Gastrocnemius medialis (tissue), 4 donors: ENCODE results near the gene REG1A. TPM values are rescaled to one million over a fixed set of nuclear protein-coding genes. Genes with fewer than 3 reads are reported as not detected.

ENCODE experiments used
- ATAC-seq, 2 donors: fragments of 150-250 bp; one replicate each; pipeline ENCODE4 v1.9.1; 2016
- DNase-seq, 2 donors: peaks; one replicate each; pipeline ENCODE4 v3.0.0-alpha.2; 2019
- H3K27ac ChIP-seq, 4 donors: fragments of 200-600 bp; sonication (generic); 1 replicate in 1 of 4; 2 replicates in 3 of 4; pipeline ENCODE4 v1.5.1; 2016 to 2018; ENCODE audit warnings: mild to moderate bottlenecking in 2 of 4, moderate library complexity in 1 of 4
- H3K27me3 ChIP-seq, 3 donors: fragments of 200-600 bp; sonication (generic) in 2 of 3; 1 replicate in 1 of 3; 2 replicates in 2 of 3; pipeline versions ENCODE4 v1.5.1 to v1.6.0; 2016 to 2019; ENCODE audit warnings: mild to moderate bottlenecking in 1 of 3, moderate library complexity in 1 of 3
- H3K36me3 ChIP-seq, 2 donors: fragments of 200-600 bp; sonication (generic) in 1 of 2; one replicate each; pipeline ENCODE4 v1.5.1; 2017 to 2018
- H3K4me1 ChIP-seq, 2 donors: fragments of 200-600 bp; sonication (generic) in 1 of 2; one replicate each; pipeline ENCODE4 v1.5.1; 2016 to 2017; ENCODE audit warnings: mild to moderate bottlenecking in 2 of 2
- H3K4me3 ChIP-seq, 4 donors: fragments of 200-600 bp; sonication (generic) in 3 of 4; 1 replicate in 1 of 4; 2 replicates in 3 of 4; pipeline ENCODE4 v1.5.1; 2016 to 2019; ENCODE audit warnings: mild to moderate bottlenecking in 2 of 4
- H3K9me3 ChIP-seq, 3 donors: fragments of 200-600 bp; sonication (generic) in 2 of 3; 1 replicate in 1 of 3; 2 replicates in 2 of 3; pipeline ENCODE4 v1.5.1; 2016 to 2019
- POLR2A ChIP-seq, 2 donors: fragments of 450-650 bp; IDR thresholded peaks; one replicate each; pipeline ENCODE4 v1.6.1; 2017; ENCODE audit warnings: antibody characterized with exemption in 2 of 2, mild to moderate bottlenecking in 2 of 2, moderate library complexity in 2 of 2
- in situ Hi-C, 4 donors: fragments of 200-750 bp; cut with MboI; loops; one replicate each; pipeline versions ENCODE4 v1.15.0 to v1.8.0; 2017; ENCODE audit warnings: low sequenced_read_pairs in 4 of 4
- intact Hi-C: fragments of 100-400 bp; cut with DNase I; formaldehyde crosslinking; loops from one replicate; pipeline ENCODE4 v1.15.1; 2023; ENCODE audit warnings: low total_unique reads
- total RNA-seq, 4 donors: library from RNA; depleted of rRNA; stranded (reverse); fragments of >200 nt; gene quantifications; one replicate each; pipeline versions ENCODE4 v1.1.0 to v1.2.3, GENCODE V29; 2016
- TF ChIP-seq, protein P1 (sequence below), 5 experiments: fragments of 450-650 bp in 3 of 5; fragments of 200-600 bp in 2 of 5; sonication (generic) in 2 of 5; IDR thresholded peaks in 4 of 5; conservative IDR thresholded peaks in 1 of 5; 1 replicate in 4 of 5; 2 replicates in 1 of 5; pipeline ENCODE4 v1.5.1; 2016 to 2019; ENCODE audit warnings: antibody characterized with exemption in 5 of 5, mild to moderate bottlenecking in 3 of 5, moderate library complexity in 3 of 5

REG1A gene
- total RNA-seq, 4 donors from 2014 or later, result not detected

GRCh38 chr2:79159030-79159429 is 38.7 kb downstream of the REG1A start:
- in situ Hi-C loops (no loop called here), intact Hi-C loops (no loop called here)
- H3K27me3 ChIP-seq, result no peaks in the 10 kb centered on the region
- ATAC-seq (no peak), DNase-seq (no peak)
- TF ChIP-seq, protein P1, sequence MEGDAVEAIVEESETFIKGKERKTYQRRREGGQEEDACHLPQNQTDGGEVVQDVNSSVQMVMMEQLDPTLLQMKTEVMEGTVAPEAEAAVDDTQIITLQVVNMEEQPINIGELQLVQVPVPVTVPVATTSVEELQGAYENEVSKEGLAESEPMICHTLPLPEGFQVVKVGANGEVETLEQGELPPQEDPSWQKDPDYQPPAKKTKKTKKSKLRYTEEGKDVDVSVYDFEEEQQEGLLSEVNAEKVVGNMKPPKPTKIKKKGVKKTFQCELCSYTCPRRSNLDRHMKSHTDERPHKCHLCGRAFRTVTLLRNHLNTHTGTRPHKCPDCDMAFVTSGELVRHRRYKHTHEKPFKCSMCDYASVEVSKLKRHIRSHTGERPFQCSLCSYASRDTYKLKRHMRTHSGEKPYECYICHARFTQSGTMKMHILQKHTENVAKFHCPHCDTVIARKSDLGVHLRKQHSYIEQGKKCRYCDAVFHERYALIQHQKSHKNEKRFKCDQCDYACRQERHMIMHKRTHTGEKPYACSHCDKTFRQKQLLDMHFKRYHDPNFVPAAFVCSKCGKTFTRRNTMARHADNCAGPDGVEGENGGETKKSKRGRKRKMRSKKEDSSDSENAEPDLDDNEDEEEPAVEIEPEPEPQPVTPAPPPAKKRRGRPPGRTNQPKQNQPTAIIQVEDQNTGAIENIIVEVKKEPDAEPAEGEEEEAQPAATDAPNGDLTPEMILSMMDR (IDR thresholded peaks at IDR 0.05 in 4 of 5, conservative IDR thresholded peaks at IDR 0.05 in 1 of 5), result no peak
- TF ChIP-seq POLR2A (IDR thresholded peaks at IDR 0.05), result no peak
- H3K4me3 ChIP-seq, result no peak overlapping the region
- no peaks in the 10 kb centered on the region for H3K36me3 ChIP-seq
- no peaks in the 10 kb centered on the region for H3K9me3 ChIP-seq
- no peak overlapping the region for H3K27ac ChIP-seq
- no peaks in the 10 kb centered on the region for H3K4me1 ChIP-seq

DNA sequence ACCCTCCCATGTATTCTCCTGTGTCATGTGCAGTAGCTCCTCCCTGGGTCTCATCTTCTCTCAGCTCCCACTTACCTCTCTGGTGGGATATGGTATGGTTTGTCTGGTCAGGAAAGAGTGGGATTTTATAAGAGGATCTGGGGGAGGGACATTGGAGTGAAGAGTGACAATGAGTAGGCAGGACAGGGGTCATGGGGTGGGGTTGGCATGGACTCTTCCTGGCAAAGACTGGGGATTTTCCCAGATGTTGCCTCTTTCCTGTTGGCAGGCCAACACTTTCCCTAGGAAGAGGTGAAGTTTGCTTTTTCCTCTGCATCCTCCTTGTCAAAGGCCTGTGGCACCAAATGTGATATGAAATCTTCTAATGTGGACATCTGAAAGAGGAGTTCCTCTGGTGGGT is 39.4 kb downstream of the REG1A start, which contains the start of gene REG3A:
TSS of gene REG3A (minus strand) at position 101 of the 400 bp plus-strand sequence. CDS start 348 bp downstream, outside the sequence.
- no peaks in the 10 kb centered on the region for H3K4me1 ChIP-seq
- no peak for DNase-seq
- H3K4me3 ChIP-seq, result no peak within 1 kb of the TSS
- no peaks in the 10 kb centered on the region for H3K36me3 ChIP-seq
- no peak within 1 kb of the TSS for H3K27ac ChIP-seq
- no peaks in the 10 kb centered on the region for H3K27me3 ChIP-seq
- intact Hi-C loops, result no loop called here
- TF ChIP-seq, protein P1 (IDR thresholded peaks at IDR 0.05 in 4 of 5, conservative IDR thresholded peaks at IDR 0.05 in 1 of 5), result no peak
- no peak for TF ChIP-seq POLR2A (IDR thresholded peaks at IDR 0.05)
- no peaks in the 10 kb centered on the region for H3K9me3 ChIP-seq
- no peak for ATAC-seq
- in situ Hi-C loops, result no loop called here

- intact Hi-C loops (no loop called here), in situ Hi-C loops (no loop called here)
- DNase-seq, result no peak
- Histone ChIP-seq H3K36me3 (no peaks in the 10 kb centered on the region), H3K4me3 (no peak overlapping the region), H3K27me3 (no peaks in the 10 kb centered on the region), H3K27ac (no peak overlapping the region), H3K4me1 (no peaks in the 10 kb centered on the region), H3K9me3 (no peaks in the 10 kb centered on the region)
- TF ChIP-seq, protein P1 (IDR thresholded peaks at IDR 0.05 in 4 of 5, conservative IDR thresholded peaks at IDR 0.05 in 1 of 5), result no peak
- no peak for TF ChIP-seq POLR2A (IDR thresholded peaks at IDR 0.05)
- no peak for ATAC-seq
Measured at GRCh38 chr2:79162132-79162531, 41.8 kb downstream of the REG1A start.

DNA sequence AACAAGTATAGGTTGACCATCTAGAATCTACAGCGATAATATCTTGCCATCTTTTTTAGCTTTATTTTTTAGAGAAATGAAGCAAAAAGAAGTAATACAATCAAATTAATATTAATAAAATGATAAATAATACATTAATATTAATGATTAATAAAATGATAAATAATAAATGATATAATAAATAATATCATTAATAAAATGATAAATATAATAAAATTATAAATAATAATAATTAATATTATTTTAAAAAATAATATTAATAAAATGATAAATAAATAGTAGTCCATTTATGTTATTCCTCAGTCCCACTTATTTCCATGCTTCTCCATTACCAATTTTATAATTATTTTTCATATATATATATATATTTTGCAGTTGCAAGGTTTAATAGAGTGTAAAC is 42.5 kb downstream of the REG1A start:
- no peak overlapping the region for H3K27ac ChIP-seq
- intact Hi-C loops, result no loop called here
- TF ChIP-seq, protein P1 (IDR thresholded peaks at IDR 0.05 in 4 of 5, conservative IDR thresholded peaks at IDR 0.05 in 1 of 5), result no peak
- ATAC-seq (no peak), DNase-seq (no peak)
- no peaks in the 10 kb centered on the region for H3K4me1 ChIP-seq
- H3K9me3 ChIP-seq, result no peaks in the 10 kb centered on the region
- H3K36me3 ChIP-seq, result no peaks in the 10 kb centered on the region
- H3K27me3 ChIP-seq, result no peaks in the 10 kb centered on the region
- H3K4me3 ChIP-seq, result no peak overlapping the region
- in situ Hi-C loops, result no loop called here

- Histone ChIP-seq H3K4me1 (no peaks in the 10 kb centered on the region), H3K27ac (no peak overlapping the region), H3K4me3 (no peak overlapping the region), H3K36me3 (no peaks in the 10 kb centered on the region), H3K27me3 (no peaks in the 10 kb centered on the region), H3K9me3 (no peaks in the 10 kb centered on the region)
- in situ Hi-C loops, result no loop called here
- DNase-seq (no peak), ATAC-seq (no peak)
- no peak for TF ChIP-seq POLR2A (IDR thresholded peaks at IDR 0.05)
- TF ChIP-seq, protein P1 (IDR thresholded peaks at IDR 0.05 in 4 of 5, conservative IDR thresholded peaks at IDR 0.05 in 1 of 5), result no peak
- intact Hi-C loops, result no loop called here
Measured at GRCh38 chr2:79171348-79171958, 51.2 kb downstream of the REG1A start.
